Lung (tissue), 12 donors: ENCODE measurements around the gene DBF4B. TPM values are rescaled to one million over a fixed set of nuclear protein-coding genes. Genes with fewer than 3 reads are reported as not detected.
A peak's percentile ranks its signal among the peaks of the same experiment; 100 is the strongest.

ENCODE experiments used
- ATAC-seq: fragments of 200-7000 bp; cut with Tn5 transposase; one replicate; pipeline ENCODE4 v1.9.1; 2020; ENCODE audit warnings: moderate number of reproducible peaks; ENCODE audit not compliant: insufficient read depth, low FRiP score
- DNase-seq, 3 donors: peaks; one replicate each; pipeline ENCODE4 v3.0.0-alpha.2; 2013 to 2017
- H3K27ac ChIP-seq, 2 donors: one replicate each; pipeline ENCODE4 v1.5.1; 2013; ENCODE audit warnings: mild to moderate bottlenecking in 2 of 2, moderate library complexity in 2 of 2, control low read depth in 1 of 2, inconsistent platforms in 1 of 2, low read depth in 1 of 2, low read length in 1 of 2
- H3K27me3 ChIP-seq, 3 donors: one replicate each; pipeline ENCODE4 v1.5.1; 2013; ENCODE audit warnings: low read length in 2 of 3; ENCODE audit not compliant: control insufficient read depth in 3 of 3, insufficient read depth in 3 of 3
- H3K36me3 ChIP-seq, 4 donors: one replicate each; pipeline ENCODE4 v1.5.1; 2013; ENCODE audit warnings: low read length in 4 of 4, mild to moderate bottlenecking in 1 of 4, moderate library complexity in 1 of 4; ENCODE audit not compliant: control insufficient read depth in 4 of 4, insufficient read depth in 4 of 4
- H3K4me1 ChIP-seq, 5 donors: one replicate each; pipeline ENCODE4 v1.5.1; 2013; ENCODE audit warnings: low read length in 5 of 5, mild to moderate bottlenecking in 2 of 5, moderate library complexity in 1 of 5; ENCODE audit not compliant: control insufficient read depth in 5 of 5, insufficient read depth in 5 of 5
- H3K4me3 ChIP-seq: one replicate; pipeline ENCODE4 v1.5.1; 2013; ENCODE audit warnings: mild to moderate bottlenecking, control low read depth, moderate library complexity
- H3K9ac ChIP-seq, 2 donors: one replicate each; pipeline ENCODE4 v1.5.1; 2013; ENCODE audit warnings: low read length in 2 of 2, control low read depth in 1 of 2; ENCODE audit not compliant: insufficient read depth in 1 of 2
- H3K9me3 ChIP-seq, 4 donors: one replicate each; pipeline ENCODE4 v1.5.1; 2013; ENCODE audit warnings: low read length in 3 of 4, mild to moderate bottlenecking in 1 of 4, moderate library complexity in 1 of 4; ENCODE audit not compliant: control insufficient read depth in 4 of 4, insufficient read depth in 3 of 4
- WGBS, 2 donors: extraction: QIAGEN DNeasy Blood & Tissue Kit; methylation state at CpG; one replicate each; pipeline ENCODE4 v1.1.7; 2013; 5-methylcytosine and 5-hydroxymethylcytosine counted together
- polyA plus RNA-seq, 2 donors: library from polyadenylated mRNA; stranded (reverse); fragments of 200-250 nt; gene quantifications; one replicate each; pipeline ENCODE4 v1.2.1, GENCODE V29; 2013
- total RNA-seq, 2 donors: library from RNA; depleted of rRNA in 1 of 2; stranded (reverse); fragments of >200 nt in 1 of 2; gene quantifications; one replicate each; pipeline ENCODE4 v1.2.1, GENCODE V29; 2014 to 2021
- TF ChIP-seq, protein P1 (sequence below): IDR thresholded peaks from 2 replicates; pipeline ENCODE4 v1.5.1; 2012; ENCODE audit warnings: mild to moderate bottlenecking; ENCODE audit errors: control extremely low read depth, extremely low read depth
- donor health status: control.
- donor health status: control.
- donor health status: Bipolar disorder and iron deficiency.
- donor health status: healthy.
- donor health status: DM: yes; HTN: yes; CAD: no.

The DBF4B gene
- total and polyA plus RNA-seq, 4 donors, result 2.7 to 8.6 (median 3.1) TPM

DNA sequence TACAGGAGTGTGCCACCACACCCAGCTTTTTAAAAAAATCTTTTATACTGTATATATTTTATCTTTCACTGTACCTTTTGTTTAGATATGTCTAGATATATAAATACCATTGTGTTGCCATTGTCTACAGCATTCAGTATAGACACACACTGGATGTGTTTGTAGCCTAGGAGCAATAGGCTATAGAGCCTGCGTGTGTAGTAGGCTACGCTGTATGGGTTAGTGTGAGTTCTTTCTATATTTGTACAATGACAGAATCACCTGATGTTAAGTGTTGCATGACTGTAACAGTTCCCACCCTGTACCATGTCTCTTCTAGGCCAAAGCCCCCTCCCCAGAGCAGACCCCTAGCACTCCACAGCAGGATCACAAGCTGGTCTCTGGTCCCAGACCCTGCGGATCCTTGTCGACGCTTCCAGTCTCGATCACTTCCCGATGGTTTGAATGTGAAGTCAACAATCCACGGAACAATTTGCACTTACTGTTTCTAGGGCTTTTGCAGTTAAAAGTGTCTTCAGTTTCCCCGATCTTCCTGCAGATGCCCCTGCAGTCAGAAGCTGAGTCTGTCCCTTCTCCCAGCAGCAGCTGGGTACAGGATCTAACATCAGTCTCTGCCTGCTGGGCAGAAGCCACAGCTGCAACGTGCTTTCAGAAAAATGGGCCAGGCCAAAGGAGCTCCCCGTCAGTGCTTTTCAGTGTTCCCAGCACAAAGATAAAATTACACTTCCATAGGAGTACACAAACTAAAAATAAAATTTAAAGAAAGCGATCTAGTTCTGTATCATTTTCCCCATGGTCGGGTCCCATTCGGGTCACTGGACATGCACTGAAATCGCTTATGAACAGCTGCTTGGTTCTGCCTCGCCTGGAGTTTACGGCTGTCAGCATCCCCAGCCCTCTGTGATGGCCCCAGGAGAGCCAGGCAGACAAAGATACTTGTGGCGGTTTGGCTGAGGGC is 85.7 kb downstream of the DBF4B start:
- Histone ChIP-seq H3K9ac (no peak overlapping the region), H3K27me3 (no peaks in the 10 kb centered on the region), H3K9me3 (no peaks in the 10 kb centered on the region), H3K4me3 (no peak overlapping the region), H3K36me3 (peaks cover 0 to 10% (median 2%) of the 10 kb centered on the region in 4 donors), H3K4me1 (peaks cover 0 to 15% (median 5%) of the 10 kb centered on the region in 5 donors), H3K27ac (peak overlapping the region; percentile 63 to 69)
- TF ChIP-seq, protein P1, sequence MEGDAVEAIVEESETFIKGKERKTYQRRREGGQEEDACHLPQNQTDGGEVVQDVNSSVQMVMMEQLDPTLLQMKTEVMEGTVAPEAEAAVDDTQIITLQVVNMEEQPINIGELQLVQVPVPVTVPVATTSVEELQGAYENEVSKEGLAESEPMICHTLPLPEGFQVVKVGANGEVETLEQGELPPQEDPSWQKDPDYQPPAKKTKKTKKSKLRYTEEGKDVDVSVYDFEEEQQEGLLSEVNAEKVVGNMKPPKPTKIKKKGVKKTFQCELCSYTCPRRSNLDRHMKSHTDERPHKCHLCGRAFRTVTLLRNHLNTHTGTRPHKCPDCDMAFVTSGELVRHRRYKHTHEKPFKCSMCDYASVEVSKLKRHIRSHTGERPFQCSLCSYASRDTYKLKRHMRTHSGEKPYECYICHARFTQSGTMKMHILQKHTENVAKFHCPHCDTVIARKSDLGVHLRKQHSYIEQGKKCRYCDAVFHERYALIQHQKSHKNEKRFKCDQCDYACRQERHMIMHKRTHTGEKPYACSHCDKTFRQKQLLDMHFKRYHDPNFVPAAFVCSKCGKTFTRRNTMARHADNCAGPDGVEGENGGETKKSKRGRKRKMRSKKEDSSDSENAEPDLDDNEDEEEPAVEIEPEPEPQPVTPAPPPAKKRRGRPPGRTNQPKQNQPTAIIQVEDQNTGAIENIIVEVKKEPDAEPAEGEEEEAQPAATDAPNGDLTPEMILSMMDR, result no peak
- ATAC-seq (no peak), DNase-seq (peak in 1 of 3 donors; percentile 20)
- WGBS, 2 donors, result 73 to 86% methylated on average over 18 of the region's 18 CpGs

DNA sequence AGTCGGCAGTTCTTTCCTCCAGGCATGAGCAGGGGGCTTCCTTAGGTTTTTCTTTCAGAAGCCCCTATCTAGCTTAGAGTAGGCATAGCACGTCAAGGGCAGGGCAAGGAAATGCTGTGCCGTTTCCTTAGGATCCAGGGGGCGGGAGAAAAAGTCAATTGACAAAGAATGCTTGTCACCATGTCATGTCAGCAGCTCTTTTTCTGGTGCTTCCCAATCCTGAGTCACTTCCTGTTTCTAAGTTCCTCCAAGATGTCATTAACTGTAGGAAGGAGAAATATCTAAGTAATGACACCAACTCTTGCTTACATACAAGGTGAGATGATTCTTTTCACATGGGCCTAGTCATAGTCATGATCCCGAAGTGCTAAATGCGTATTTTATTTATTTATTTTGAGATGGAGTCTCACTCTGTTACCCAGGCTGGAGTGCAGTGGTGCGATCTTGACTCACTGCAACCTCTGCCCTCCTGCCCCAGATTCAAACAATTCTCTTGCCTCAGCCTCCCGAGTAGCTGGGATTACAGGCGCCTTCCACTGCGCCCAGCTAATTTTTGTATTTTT is 86.5 kb downstream of the DBF4B start:
- Histone ChIP-seq H3K36me3 (peaks cover 0 to 10% (median 4%) of the 10 kb centered on the region in 4 donors), H3K4me3 (no peak overlapping the region), H3K9me3 (no peaks in the 10 kb centered on the region), H3K4me1 (peaks cover 0 to 15% (median 5%) of the 10 kb centered on the region in 5 donors), H3K27me3 (no peaks in the 10 kb centered on the region), H3K9ac (no peak overlapping the region), H3K27ac (peak overlapping the region; percentile 63 to 77)
- TF ChIP-seq, protein P1, result no peak
- no peak for ATAC-seq
- DNase-seq, result peak in 2 of 3 donors; percentile 42 to 67
- 46 to 49% methylated on average over 10 of the region's 10 CpGs for WGBS, 2 donors

DNA sequence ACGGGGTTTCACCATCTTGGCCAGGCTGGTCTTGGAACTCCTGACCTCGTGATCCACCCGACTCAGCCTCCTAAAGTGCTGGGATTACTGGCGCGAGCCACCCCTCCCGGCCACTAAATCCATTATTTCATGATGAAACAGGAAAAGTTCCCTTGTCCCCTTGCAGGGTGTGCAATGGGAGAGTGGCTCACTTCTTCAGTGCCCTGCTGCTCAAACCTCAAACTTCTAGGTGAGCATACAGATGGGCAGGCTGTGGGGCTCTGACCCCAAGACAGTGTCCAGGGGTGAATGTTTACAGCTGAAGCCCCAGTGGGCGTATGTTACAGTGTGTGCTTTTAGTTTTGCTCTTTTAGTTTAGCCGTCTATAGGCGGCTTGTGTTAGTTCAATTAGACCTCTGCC is 87.0 kb downstream of the DBF4B start:
- Histone ChIP-seq H3K27me3 (no peaks in the 10 kb centered on the region), H3K9me3 (no peaks in the 10 kb centered on the region), H3K4me1 (peaks cover 0 to 15% (median 5%) of the 10 kb centered on the region in 5 donors), H3K36me3 (peaks cover 0 to 14% (median 7%) of the 10 kb centered on the region in 4 donors), H3K9ac (no peak overlapping the region), H3K4me3 (no peak overlapping the region), H3K27ac (peak overlapping the region; percentile 63 to 77)
- WGBS, 2 donors, result 86 to 88% methylated on average over 9 of the region's 9 CpGs
- TF ChIP-seq, protein P1, result no peak
- ATAC-seq (no peak), DNase-seq (no peak)
